ENCODE measurements around the gene CLEC2D.

The CLEC2D gene

DNA sequence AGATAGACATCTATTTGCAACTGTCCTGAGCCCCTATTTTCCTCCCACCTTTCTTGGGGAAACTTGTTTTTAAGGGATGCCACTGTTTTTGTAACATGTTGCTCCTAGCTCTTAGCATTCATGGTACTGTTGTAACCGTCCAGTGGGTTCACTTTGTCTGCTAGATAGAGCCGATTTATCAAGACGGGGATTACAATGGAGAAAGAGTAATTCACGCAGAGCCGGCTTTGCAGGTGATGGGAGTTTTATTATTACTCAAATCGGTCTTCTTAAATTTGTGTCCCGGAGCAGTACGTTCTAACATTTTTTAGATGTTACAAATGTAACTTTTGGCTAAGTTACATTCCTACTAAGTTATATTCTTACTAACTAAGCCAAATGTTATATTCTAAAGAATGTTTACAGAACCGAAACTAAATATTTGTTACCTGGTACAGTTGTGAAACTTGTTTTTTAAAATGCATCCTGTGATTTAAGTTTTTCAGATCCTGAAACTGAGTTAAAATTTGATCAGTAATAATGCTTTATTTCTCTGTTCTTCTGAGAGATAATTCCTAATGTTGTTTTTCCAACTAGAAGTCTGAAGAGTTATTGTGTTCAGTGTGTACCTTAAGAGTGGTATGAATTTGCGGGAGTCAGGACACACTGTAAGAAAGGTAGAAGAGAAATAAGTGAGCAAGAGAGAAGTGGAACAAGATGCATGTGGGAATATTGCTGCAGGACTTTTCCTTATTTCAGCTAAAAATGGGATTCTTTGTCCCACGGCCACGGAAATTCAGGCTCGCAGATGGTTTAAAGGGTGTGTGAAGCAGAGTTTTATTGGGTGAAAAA lies 20.6 kb upstream of the CLEC2D start:
- H2BK5ac ChIP-seq (ENCODE audit: low read length): no peak overlapping the region
- no peaks in the 10 kb centered on the region for H3K27me3 ChIP-seq (ENCODE audit: control insufficient read depth in 3 of 3, insufficient read depth in 3 of 3, low read depth in 1 of 3, low read length in 3 of 3)
- H3K9ac ChIP-seq (ENCODE audit: low read depth, low read length, poor library complexity): no peak overlapping the region
- H2AFZ ChIP-seq (ENCODE audit: low read length): peak overlapping the region; percentile 90
- H4K91ac ChIP-seq (ENCODE audit: low read depth, low read length, poor library complexity): no peak overlapping the region
- no peak overlapping the region for H2BK12ac ChIP-seq (ENCODE audit: low read length)
- H3K4ac ChIP-seq (ENCODE audit: low read length): no peak overlapping the region
- DNase-seq (ENCODE audit: low spot score): no peak
- peaks cover 6% of the 10 kb centered on the region in 2 donors for H3K4me1 ChIP-seq (ENCODE audit: control insufficient read depth in 2 of 2, insufficient read depth in 1 of 2, low read depth in 1 of 2, low read length in 2 of 2)
- H3K27ac ChIP-seq (replicated peaks; ENCODE audit: low read length): peak overlapping the region; percentile 81
- H4K8ac ChIP-seq (ENCODE audit: low read depth, low read length): no peak overlapping the region
- H2AK5ac ChIP-seq (ENCODE audit: low read depth, low read length): no peak overlapping the region
- peak overlapping the region; percentile 79 for H3K4me2 ChIP-seq (ENCODE audit: insufficient read depth, low read length, poor library complexity, severe bottlenecking)
- no peak overlapping the region for H3K18ac ChIP-seq (ENCODE audit: low read length)
- no peak overlapping the region for H2BK15ac ChIP-seq (ENCODE audit: low read length)
- H3K79me1 ChIP-seq (ENCODE audit: low read depth, low read length): peaks cover 2% of the 10 kb centered on the region
- no peak overlapping the region for H2BK120ac ChIP-seq (ENCODE audit: low read depth, low read length)
- peaks cover under 1 to 20% of the 10 kb centered on the region in 2 donors for H3K36me3 ChIP-seq (replicated peaks in 1 of 2; ENCODE audit: control insufficient read depth in 2 of 2, insufficient read depth in 2 of 2, low read length in 2 of 2)
- H3K4me3 ChIP-seq (ENCODE audit: low read length in 2 of 2): peak overlapping the region; percentile 76 to 87
- peaks cover 0 to 7% of the 10 kb centered on the region in 2 donors for H3K9me3 ChIP-seq (replicated peaks in 1 of 2; ENCODE audit: control insufficient read depth in 2 of 2, insufficient read depth in 1 of 2, low read depth in 1 of 2, low read length in 2 of 2)
- no CpG with 5 or more reads among the region's 13 CpGs for WGBS, 2 donors (ENCODE audit: extremely low coverage in 2 of 2, insufficient read length in 2 of 2, insufficient replicate concordance in 1 of 2)
- H3K23ac ChIP-seq (ENCODE audit: low read depth, low read length, poor library complexity): no peak overlapping the region
- H3K14ac ChIP-seq (ENCODE audit: low read length): no peak overlapping the region

DNA sequence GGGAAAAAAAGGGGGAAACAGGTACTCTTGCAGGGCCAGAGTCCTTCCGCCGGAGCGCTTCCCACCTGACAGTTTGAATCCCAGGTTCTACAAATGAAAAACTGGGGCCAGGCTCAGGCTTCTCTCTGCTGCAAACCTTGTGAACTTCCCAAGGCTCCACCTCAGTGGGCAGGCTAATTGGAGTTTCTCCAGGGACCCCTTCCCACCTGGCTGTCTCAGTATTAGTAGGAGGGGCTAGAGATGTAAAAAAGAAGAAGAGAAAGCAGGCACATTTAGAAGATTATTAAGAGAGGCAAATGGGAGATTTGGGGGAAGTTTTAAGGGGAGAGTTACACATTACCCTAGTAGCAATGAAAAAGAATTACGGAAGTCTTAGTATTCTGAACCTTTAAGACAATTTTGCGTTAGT lies 20.0 kb upstream of the CLEC2D start:
- peaks cover 3 to 27% of the 10 kb centered on the region in 2 donors for H3K36me3 ChIP-seq (replicated peaks in 1 of 2; ENCODE audit: control insufficient read depth in 2 of 2, insufficient read depth in 2 of 2, low read length in 2 of 2)
- no peak overlapping the region for H2BK120ac ChIP-seq (ENCODE audit: low read depth, low read length)
- peaks cover 6% of the 10 kb centered on the region in 2 donors for H3K4me1 ChIP-seq (ENCODE audit: control insufficient read depth in 2 of 2, insufficient read depth in 1 of 2, low read depth in 1 of 2, low read length in 2 of 2)
- H2BK5ac ChIP-seq (ENCODE audit: low read length): no peak overlapping the region
- H3K4ac ChIP-seq (ENCODE audit: low read length): no peak overlapping the region
- H3K27ac ChIP-seq (replicated peaks; ENCODE audit: low read length): no peak overlapping the region
- H3K18ac ChIP-seq (ENCODE audit: low read length): no peak overlapping the region
- H4K91ac ChIP-seq (ENCODE audit: low read depth, low read length, poor library complexity): no peak overlapping the region
- no peak overlapping the region for H3K9ac ChIP-seq (ENCODE audit: low read depth, low read length, poor library complexity)
- peak overlapping the region in 1 of 2 donors; percentile 76 for H3K4me3 ChIP-seq (ENCODE audit: low read length in 2 of 2)
- no peak overlapping the region for H2BK15ac ChIP-seq (ENCODE audit: low read length)
- no peak overlapping the region for H2BK12ac ChIP-seq (ENCODE audit: low read length)
- peaks cover 2% of the 10 kb centered on the region for H3K79me1 ChIP-seq (ENCODE audit: low read depth, low read length)
- DNase-seq (ENCODE audit: low spot score): no peak
- H3K23ac ChIP-seq (ENCODE audit: low read depth, low read length, poor library complexity): no peak overlapping the region
- no peak overlapping the region for H2AK5ac ChIP-seq (ENCODE audit: low read depth, low read length)
- H3K27me3 ChIP-seq (ENCODE audit: control insufficient read depth in 3 of 3, insufficient read depth in 3 of 3, low read depth in 1 of 3, low read length in 3 of 3): no peaks in the 10 kb centered on the region
- H3K14ac ChIP-seq (ENCODE audit: low read length): no peak overlapping the region
- H4K8ac ChIP-seq (ENCODE audit: low read depth, low read length): no peak overlapping the region
- H3K9me3 ChIP-seq (replicated peaks in 1 of 2; ENCODE audit: control insufficient read depth in 2 of 2, insufficient read depth in 1 of 2, low read depth in 1 of 2, low read length in 2 of 2): peaks cover 0 to 7% of the 10 kb centered on the region in 2 donors
- no peak overlapping the region for H3K4me2 ChIP-seq (ENCODE audit: insufficient read depth, low read length, poor library complexity, severe bottlenecking)
- H2AFZ ChIP-seq (ENCODE audit: low read length): no peak overlapping the region
- no CpG with 5 or more reads among the region's 5 CpGs for WGBS, 2 donors (ENCODE audit: extremely low coverage in 2 of 2, insufficient read length in 2 of 2, insufficient replicate concordance in 1 of 2)

DNA sequence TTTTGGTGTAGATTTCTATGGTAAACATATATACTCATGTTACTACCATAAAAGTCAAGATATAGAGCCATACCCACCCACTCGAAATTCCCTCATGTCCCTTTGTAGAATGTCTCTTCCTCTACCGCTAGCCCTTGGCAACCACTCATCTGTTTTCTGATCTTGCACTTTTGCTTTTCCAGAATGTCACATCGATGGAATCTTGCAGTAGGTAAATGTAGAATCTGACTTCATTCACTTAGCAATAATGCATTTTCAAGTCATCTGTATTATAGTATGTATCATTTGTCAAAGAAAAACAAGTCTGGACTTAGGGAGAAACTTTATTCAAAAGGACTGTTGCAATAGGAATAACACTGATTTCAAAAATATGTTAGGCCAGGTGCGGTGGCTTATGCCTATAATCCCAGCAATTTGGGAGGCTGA lies 19.3 kb upstream of the CLEC2D start:
- Histone ChIP-seq H3K4me2 (ENCODE audit: insufficient read depth, low read length, poor library complexity, severe bottlenecking) (no peak overlapping the region), H4K91ac (ENCODE audit: low read depth, low read length, poor library complexity) (no peak overlapping the region), H3K14ac (ENCODE audit: low read length) (no peak overlapping the region), H3K4me3 (ENCODE audit: low read length in 2 of 2) (no peak overlapping the region), H3K23ac (ENCODE audit: low read depth, low read length, poor library complexity) (no peak overlapping the region), H4K8ac (ENCODE audit: low read depth, low read length) (no peak overlapping the region), H3K79me1 (ENCODE audit: low read depth, low read length) (peaks cover 2% of the 10 kb centered on the region), H2AK5ac (ENCODE audit: low read depth, low read length) (no peak overlapping the region), H3K4ac (ENCODE audit: low read length) (no peak overlapping the region), H3K36me3 (replicated peaks in 1 of 2; ENCODE audit: control insufficient read depth in 2 of 2, insufficient read depth in 2 of 2, low read length in 2 of 2) (peaks cover 3 to 33% of the 10 kb centered on the region in 2 donors), H3K9ac (ENCODE audit: low read depth, low read length, poor library complexity) (no peak overlapping the region), H2BK5ac (ENCODE audit: low read length) (no peak overlapping the region), H2BK12ac (ENCODE audit: low read length) (no peak overlapping the region), H2BK120ac (ENCODE audit: low read depth, low read length) (no peak overlapping the region), H2AFZ (ENCODE audit: low read length) (no peak overlapping the region), H3K27me3 (ENCODE audit: control insufficient read depth in 3 of 3, insufficient read depth in 3 of 3, low read depth in 1 of 3, low read length in 3 of 3) (no peaks in the 10 kb centered on the region), H3K18ac (ENCODE audit: low read length) (no peak overlapping the region), H3K9me3 (replicated peaks in 1 of 2; ENCODE audit: control insufficient read depth in 2 of 2, insufficient read depth in 1 of 2, low read depth in 1 of 2, low read length in 2 of 2) (peaks cover 0 to 7% of the 10 kb centered on the region in 2 donors), H2BK15ac (ENCODE audit: low read length) (no peak overlapping the region), H3K4me1 (ENCODE audit: control insufficient read depth in 2 of 2, insufficient read depth in 1 of 2, low read depth in 1 of 2, low read length in 2 of 2) (peaks cover 6% of the 10 kb centered on the region in 2 donors), H3K27ac (replicated peaks; ENCODE audit: low read length) (no peak overlapping the region)
- no CpG with 5 or more reads among the region's 4 CpGs for WGBS, 2 donors (ENCODE audit: extremely low coverage in 2 of 2, insufficient read length in 2 of 2, insufficient replicate concordance in 1 of 2)
- no peak for DNase-seq (ENCODE audit: low spot score)

DNA sequence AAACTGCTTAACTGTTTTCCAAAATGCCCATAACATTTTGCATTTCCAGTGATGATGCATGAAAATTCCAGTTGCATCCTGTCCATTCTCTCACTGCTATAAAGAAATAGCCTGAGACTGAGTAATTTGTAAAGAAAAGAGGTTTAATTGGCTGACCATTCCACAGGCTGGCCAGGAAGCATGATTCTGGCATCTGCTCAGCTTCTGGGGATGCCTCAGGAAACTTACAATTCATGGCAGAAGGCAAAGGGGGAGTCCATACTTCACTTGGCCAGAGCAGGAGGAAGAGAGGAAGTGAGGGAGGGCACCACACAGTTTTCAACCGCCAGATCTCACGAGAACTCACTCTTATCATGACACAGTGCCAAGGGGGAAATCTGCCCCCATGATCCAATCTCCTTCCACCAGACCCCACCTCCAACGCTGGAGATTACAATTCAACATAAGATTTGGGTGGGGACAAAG lies 18.2 kb upstream of the CLEC2D start:
- H3K27me3 ChIP-seq (ENCODE audit: control insufficient read depth in 3 of 3, insufficient read depth in 3 of 3, low read depth in 1 of 3, low read length in 3 of 3): no peaks in the 10 kb centered on the region
- H2BK12ac ChIP-seq (ENCODE audit: low read length): no peak overlapping the region
- H3K23ac ChIP-seq (ENCODE audit: low read depth, low read length, poor library complexity): no peak overlapping the region
- H2BK5ac ChIP-seq (ENCODE audit: low read length): no peak overlapping the region
- no peak overlapping the region for H4K91ac ChIP-seq (ENCODE audit: low read depth, low read length, poor library complexity)
- no peak overlapping the region for H3K18ac ChIP-seq (ENCODE audit: low read length)
- no peak for DNase-seq (ENCODE audit: low spot score)
- no peak overlapping the region for H2AFZ ChIP-seq (ENCODE audit: low read length)
- H3K4me2 ChIP-seq (ENCODE audit: insufficient read depth, low read length, poor library complexity, severe bottlenecking): no peak overlapping the region
- no peak overlapping the region for H4K8ac ChIP-seq (ENCODE audit: low read depth, low read length)
- WGBS, 2 donors (ENCODE audit: extremely low coverage in 2 of 2, insufficient read length in 2 of 2, insufficient replicate concordance in 1 of 2): no CpG with 5 or more reads among the region's 3 CpGs
- H3K36me3 ChIP-seq (replicated peaks in 1 of 2; ENCODE audit: control insufficient read depth in 2 of 2, insufficient read depth in 2 of 2, low read length in 2 of 2): peaks cover 3 to 44% of the 10 kb centered on the region in 2 donors
- H2BK15ac ChIP-seq (ENCODE audit: low read length): no peak overlapping the region
- H3K4me3 ChIP-seq (ENCODE audit: low read length in 2 of 2): peak overlapping the region in 1 of 2 donors; percentile 42
- H3K14ac ChIP-seq (ENCODE audit: low read length): no peak overlapping the region
- peaks cover 2% of the 10 kb centered on the region for H3K79me1 ChIP-seq (ENCODE audit: low read depth, low read length)
- peaks cover 0 to 7% of the 10 kb centered on the region in 2 donors for H3K9me3 ChIP-seq (replicated peaks in 1 of 2; ENCODE audit: control insufficient read depth in 2 of 2, insufficient read depth in 1 of 2, low read depth in 1 of 2, low read length in 2 of 2)
- H3K4me1 ChIP-seq (ENCODE audit: control insufficient read depth in 2 of 2, insufficient read depth in 1 of 2, low read depth in 1 of 2, low read length in 2 of 2): peaks cover 6% of the 10 kb centered on the region in 2 donors
- H2AK5ac ChIP-seq (ENCODE audit: low read depth, low read length): no peak overlapping the region
- no peak overlapping the region for H3K4ac ChIP-seq (ENCODE audit: low read length)
- H2BK120ac ChIP-seq (ENCODE audit: low read depth, low read length): no peak overlapping the region
- no peak overlapping the region for H3K9ac ChIP-seq (ENCODE audit: low read depth, low read length, poor library complexity)
- no peak overlapping the region for H3K27ac ChIP-seq (replicated peaks; ENCODE audit: low read length)

All from neuronal stem cell (in vitro differentiated cells).